Testis (tissue), 2 donors: ENCODE measurements around the gene PIP4P1.

Source experiments
- POLR2A ChIP-seq: fragments of 450-650 bp; IDR thresholded peaks from one replicate; pipeline ENCODE4 v1.6.1; 2017; ENCODE audit warnings: antibody characterized with exemption, mild to moderate bottlenecking, moderate library complexity
- TF ChIP-seq, protein P1 (sequence below), 3 experiments: fragments of 450-650 bp in 2 of 3; fragments of 200-600 bp in 1 of 3; sonication (generic) in 1 of 3; IDR thresholded peaks; one replicate each; pipeline ENCODE4 v1.5.1; 2016 to 2019; ENCODE audit warnings: antibody characterized with exemption in 3 of 3, mild to moderate bottlenecking in 2 of 3, moderate library complexity in 1 of 3

- TF ChIP-seq, protein P1, sequence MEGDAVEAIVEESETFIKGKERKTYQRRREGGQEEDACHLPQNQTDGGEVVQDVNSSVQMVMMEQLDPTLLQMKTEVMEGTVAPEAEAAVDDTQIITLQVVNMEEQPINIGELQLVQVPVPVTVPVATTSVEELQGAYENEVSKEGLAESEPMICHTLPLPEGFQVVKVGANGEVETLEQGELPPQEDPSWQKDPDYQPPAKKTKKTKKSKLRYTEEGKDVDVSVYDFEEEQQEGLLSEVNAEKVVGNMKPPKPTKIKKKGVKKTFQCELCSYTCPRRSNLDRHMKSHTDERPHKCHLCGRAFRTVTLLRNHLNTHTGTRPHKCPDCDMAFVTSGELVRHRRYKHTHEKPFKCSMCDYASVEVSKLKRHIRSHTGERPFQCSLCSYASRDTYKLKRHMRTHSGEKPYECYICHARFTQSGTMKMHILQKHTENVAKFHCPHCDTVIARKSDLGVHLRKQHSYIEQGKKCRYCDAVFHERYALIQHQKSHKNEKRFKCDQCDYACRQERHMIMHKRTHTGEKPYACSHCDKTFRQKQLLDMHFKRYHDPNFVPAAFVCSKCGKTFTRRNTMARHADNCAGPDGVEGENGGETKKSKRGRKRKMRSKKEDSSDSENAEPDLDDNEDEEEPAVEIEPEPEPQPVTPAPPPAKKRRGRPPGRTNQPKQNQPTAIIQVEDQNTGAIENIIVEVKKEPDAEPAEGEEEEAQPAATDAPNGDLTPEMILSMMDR (IDR thresholded peaks at IDR 0.05) = no peak
- TF ChIP-seq POLR2A = no peak
These were observed 32.4 kb upstream of the PIP4P1 start for GRCh38 chr14:20493634-20494033.
